Measurements from ENCODE around the gene TTBK2. TPM values are rescaled to one million over a fixed set of nuclear protein-coding genes. Genes with fewer than 3 reads are reported as not detected.

The TTBK2 gene
- total RNA-seq, 1 donor from 2014 or later, result 47.8 TPM

DNA sequence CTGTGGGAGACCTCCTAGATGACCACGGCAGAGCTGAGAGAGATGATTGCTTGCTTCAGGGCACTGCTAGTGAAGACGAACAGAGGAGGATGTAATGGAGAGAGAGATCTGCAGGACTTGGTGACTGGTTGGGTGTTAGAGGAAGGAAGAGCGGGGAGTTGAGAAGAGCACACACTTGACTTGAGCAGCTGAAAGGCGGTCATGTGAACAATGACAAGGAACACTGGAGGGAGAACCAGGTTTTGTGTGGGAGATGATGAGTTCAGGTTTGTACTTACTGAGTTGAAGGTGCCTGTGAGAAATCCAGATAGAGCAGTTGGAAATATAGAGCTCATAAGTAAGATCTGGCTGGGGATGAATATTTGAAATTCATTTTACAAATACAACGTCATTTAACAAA, 224.0 kb downstream of the TTBK2 start:
- Mint-ChIP-seq H3K27ac (ENCODE audit: unreplicated experiment) (no peak overlapping the region), H3K9me3 (ENCODE audit: unreplicated experiment) (peaks cover 2% of the 10 kb centered on the region), H3K36me3 (ENCODE audit: unreplicated experiment) (peaks cover 19% of the 10 kb centered on the region), H3K4me3 (ENCODE audit: unreplicated experiment) (no peak overlapping the region), H3K27me3 (ENCODE audit: unreplicated experiment) (peaks cover 1% of the 10 kb centered on the region), H3K4me1 (ENCODE audit: low read depth, unreplicated experiment) (no peaks in the 10 kb centered on the region)
- no peak for DNase-seq
- TF ChIP-seq, protein P1, sequence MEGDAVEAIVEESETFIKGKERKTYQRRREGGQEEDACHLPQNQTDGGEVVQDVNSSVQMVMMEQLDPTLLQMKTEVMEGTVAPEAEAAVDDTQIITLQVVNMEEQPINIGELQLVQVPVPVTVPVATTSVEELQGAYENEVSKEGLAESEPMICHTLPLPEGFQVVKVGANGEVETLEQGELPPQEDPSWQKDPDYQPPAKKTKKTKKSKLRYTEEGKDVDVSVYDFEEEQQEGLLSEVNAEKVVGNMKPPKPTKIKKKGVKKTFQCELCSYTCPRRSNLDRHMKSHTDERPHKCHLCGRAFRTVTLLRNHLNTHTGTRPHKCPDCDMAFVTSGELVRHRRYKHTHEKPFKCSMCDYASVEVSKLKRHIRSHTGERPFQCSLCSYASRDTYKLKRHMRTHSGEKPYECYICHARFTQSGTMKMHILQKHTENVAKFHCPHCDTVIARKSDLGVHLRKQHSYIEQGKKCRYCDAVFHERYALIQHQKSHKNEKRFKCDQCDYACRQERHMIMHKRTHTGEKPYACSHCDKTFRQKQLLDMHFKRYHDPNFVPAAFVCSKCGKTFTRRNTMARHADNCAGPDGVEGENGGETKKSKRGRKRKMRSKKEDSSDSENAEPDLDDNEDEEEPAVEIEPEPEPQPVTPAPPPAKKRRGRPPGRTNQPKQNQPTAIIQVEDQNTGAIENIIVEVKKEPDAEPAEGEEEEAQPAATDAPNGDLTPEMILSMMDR (IDR thresholded peaks at IDR 0.05; ENCODE audit: partially characterized antibody, unreplicated experiment), result no peak

DNA sequence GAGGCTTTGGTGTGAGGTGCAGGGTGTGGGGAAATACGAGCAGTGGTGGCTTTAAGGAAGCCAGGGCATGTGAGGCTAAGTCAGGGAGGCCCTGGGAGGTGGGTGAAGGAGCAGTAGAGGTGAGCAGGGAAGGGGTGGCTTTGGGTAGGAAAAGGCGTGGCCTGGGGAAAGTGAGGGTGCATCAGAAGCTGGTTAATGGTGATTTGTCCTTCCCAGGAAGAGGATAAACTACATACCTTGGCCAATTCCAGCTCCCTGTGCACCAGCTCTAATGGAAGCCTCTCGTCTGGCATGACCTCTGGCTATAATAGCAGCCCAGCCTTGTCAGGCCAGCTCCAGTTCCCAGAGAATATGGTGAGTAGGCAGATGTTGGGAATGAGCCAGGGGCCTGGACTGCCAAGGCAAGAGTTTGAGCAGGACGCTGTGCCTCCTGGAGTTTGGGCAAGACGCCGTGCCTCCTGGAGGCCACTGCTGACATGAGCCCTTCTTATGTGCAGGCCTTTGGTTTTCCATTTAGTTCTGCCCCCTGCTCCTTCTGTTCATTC, 225.0 kb downstream of the TTBK2 start:
- Mint-ChIP-seq H3K9me3 (ENCODE audit: unreplicated experiment) (peaks cover 2% of the 10 kb centered on the region), H3K4me3 (ENCODE audit: unreplicated experiment) (no peak overlapping the region), H3K4me1 (ENCODE audit: low read depth, unreplicated experiment) (no peaks in the 10 kb centered on the region), H3K27me3 (ENCODE audit: unreplicated experiment) (peaks cover 1% of the 10 kb centered on the region), H3K27ac (ENCODE audit: unreplicated experiment) (no peak overlapping the region), H3K36me3 (ENCODE audit: unreplicated experiment) (peaks cover 19% of the 10 kb centered on the region)
- DNase-seq, result no peak
- TF ChIP-seq, protein P1 (IDR thresholded peaks at IDR 0.05; ENCODE audit: partially characterized antibody, unreplicated experiment), result no peak

DNA sequence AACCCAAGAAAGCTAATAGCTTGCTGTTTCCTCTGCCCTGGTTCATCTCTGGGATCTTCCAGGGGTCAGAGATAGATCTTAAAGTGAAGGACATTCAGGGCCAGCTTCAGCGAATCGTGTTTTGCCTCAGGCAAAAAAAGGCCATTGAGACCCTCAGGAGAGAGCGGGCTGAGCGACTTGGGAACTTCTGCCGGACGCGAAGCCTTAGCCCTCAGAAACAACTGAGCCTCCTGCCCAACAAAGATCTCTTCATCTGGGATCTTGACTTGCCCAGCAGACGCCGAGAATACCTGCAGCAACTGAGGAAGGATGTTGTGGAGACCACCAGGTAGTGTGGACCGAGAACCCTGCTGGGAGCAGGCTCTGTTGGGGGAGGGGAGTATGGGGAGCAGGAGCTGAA, 226.2 kb downstream of the TTBK2 start:
- Mint-ChIP-seq H3K27me3 (ENCODE audit: unreplicated experiment) (peaks cover 3% of the 10 kb centered on the region), H3K9me3 (ENCODE audit: unreplicated experiment) (peaks cover 2% of the 10 kb centered on the region), H3K36me3 (ENCODE audit: unreplicated experiment) (peaks cover 14% of the 10 kb centered on the region), H3K4me3 (ENCODE audit: unreplicated experiment) (no peak overlapping the region), H3K27ac (ENCODE audit: unreplicated experiment) (no peak overlapping the region), H3K4me1 (ENCODE audit: low read depth, unreplicated experiment) (no peaks in the 10 kb centered on the region)
- no peak for DNase-seq
- TF ChIP-seq, protein P1 (IDR thresholded peaks at IDR 0.05; ENCODE audit: partially characterized antibody, unreplicated experiment), result no peak

DNA sequence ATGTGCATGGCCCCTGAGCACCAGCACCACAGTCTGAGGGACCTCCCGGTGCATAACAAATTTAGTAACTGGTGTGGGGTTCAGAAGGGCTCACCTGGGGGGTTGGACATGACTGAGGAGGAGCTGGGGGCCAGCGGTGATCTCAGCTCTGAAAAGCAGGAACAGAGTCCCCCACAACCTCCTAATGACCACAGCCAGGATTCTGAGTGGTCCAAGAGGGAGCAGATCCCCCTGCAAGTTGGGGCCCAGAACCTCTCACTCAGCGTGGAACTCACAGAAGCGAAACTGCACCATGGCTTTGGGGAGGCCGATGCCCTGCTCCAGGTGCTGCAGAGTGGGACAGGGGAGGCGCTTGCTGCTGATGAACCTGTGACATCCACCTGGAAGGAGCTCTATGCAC, 226.6 kb downstream of the TTBK2 start:
- Mint-ChIP-seq H3K27ac (ENCODE audit: unreplicated experiment) (no peak overlapping the region), H3K27me3 (ENCODE audit: unreplicated experiment) (peaks cover 3% of the 10 kb centered on the region), H3K36me3 (ENCODE audit: unreplicated experiment) (peaks cover 14% of the 10 kb centered on the region), H3K9me3 (ENCODE audit: unreplicated experiment) (peaks cover 2% of the 10 kb centered on the region), H3K4me3 (ENCODE audit: unreplicated experiment) (no peak overlapping the region), H3K4me1 (ENCODE audit: low read depth, unreplicated experiment) (no peaks in the 10 kb centered on the region)
- TF ChIP-seq, protein P1 (IDR thresholded peaks at IDR 0.05; ENCODE audit: partially characterized antibody, unreplicated experiment), result no peak
- no peak for DNase-seq

DNA sequence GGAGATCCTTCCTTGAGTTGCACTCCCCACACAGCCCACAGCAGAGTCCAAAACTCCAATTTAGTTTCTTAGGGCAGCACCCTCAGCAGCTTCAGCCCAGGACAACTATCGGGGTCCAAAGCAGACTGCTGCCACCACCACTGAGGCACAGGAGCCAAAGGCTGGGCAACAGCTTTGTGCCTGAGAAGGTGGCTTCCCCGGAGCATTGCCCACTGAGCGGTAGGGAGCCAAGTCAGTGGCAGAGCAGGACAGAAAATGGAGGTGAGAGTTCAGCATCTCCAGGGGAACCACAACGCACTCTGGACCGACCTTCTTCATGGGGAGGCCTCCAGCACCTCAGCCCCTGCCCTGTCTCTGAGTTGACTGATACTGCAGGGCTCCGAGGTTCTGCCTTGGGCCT, 227.1 kb downstream of the TTBK2 start:
- peaks cover 14% of the 10 kb centered on the region for H3K36me3 Mint-ChIP-seq (ENCODE audit: unreplicated experiment)
- H3K27me3 Mint-ChIP-seq (ENCODE audit: unreplicated experiment), result peaks cover 3% of the 10 kb centered on the region
- no peaks in the 10 kb centered on the region for H3K4me1 Mint-ChIP-seq (ENCODE audit: low read depth, unreplicated experiment)
- no peak overlapping the region for H3K4me3 Mint-ChIP-seq (ENCODE audit: unreplicated experiment)
- peaks cover 2% of the 10 kb centered on the region for H3K9me3 Mint-ChIP-seq (ENCODE audit: unreplicated experiment)
- H3K27ac Mint-ChIP-seq (ENCODE audit: unreplicated experiment), result no peak overlapping the region
- DNase-seq, result no peak
- TF ChIP-seq, protein P1 (IDR thresholded peaks at IDR 0.05; ENCODE audit: partially characterized antibody, unreplicated experiment), result no peak

All from glutamatergic neuron (in vitro differentiated cells).